ENCODE measurements around the gene G6PC1.
"Not testable (repeated sequence)": the region's sequence is repeated elsewhere in the genome, so short reads cannot be mapped to it uniquely, and the experiment has no call there.

GRCh38 chr17:42916388-42917235 is 16.0 kb downstream of the G6PC1 start:
- TF ChIP-seq, protein P1, sequence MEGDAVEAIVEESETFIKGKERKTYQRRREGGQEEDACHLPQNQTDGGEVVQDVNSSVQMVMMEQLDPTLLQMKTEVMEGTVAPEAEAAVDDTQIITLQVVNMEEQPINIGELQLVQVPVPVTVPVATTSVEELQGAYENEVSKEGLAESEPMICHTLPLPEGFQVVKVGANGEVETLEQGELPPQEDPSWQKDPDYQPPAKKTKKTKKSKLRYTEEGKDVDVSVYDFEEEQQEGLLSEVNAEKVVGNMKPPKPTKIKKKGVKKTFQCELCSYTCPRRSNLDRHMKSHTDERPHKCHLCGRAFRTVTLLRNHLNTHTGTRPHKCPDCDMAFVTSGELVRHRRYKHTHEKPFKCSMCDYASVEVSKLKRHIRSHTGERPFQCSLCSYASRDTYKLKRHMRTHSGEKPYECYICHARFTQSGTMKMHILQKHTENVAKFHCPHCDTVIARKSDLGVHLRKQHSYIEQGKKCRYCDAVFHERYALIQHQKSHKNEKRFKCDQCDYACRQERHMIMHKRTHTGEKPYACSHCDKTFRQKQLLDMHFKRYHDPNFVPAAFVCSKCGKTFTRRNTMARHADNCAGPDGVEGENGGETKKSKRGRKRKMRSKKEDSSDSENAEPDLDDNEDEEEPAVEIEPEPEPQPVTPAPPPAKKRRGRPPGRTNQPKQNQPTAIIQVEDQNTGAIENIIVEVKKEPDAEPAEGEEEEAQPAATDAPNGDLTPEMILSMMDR (IDR thresholded peaks at IDR 0.05), result not testable (repeated sequence)
- TF ChIP-seq POLR2A (IDR thresholded peaks at IDR 0.05; ENCODE audit: low read depth); POLR2AphosphoS5 (IDR thresholded peaks at IDR 0.05); EP300 (IDR thresholded peaks at IDR 0.05): not testable (repeated sequence)
